Activated CD8-positive, alpha-beta memory T cell treated with anti-CD3 and anti-CD28 coated beads, Interleukin-2, amount 50 U/mL, for 1 hour (primary cell): ENCODE measurements around the gene TELO2.
"Not testable (repeated sequence)": the region's sequence is repeated elsewhere in the genome, so short reads cannot be mapped to it uniquely, and the experiment has no call there.

Experiments
- DNase-seq: peaks from one replicate; pipeline ENCODE4 v3.0.0-alpha.2; 2020; ENCODE audit errors: extremely low read depth

The TELO2 gene

DNA sequence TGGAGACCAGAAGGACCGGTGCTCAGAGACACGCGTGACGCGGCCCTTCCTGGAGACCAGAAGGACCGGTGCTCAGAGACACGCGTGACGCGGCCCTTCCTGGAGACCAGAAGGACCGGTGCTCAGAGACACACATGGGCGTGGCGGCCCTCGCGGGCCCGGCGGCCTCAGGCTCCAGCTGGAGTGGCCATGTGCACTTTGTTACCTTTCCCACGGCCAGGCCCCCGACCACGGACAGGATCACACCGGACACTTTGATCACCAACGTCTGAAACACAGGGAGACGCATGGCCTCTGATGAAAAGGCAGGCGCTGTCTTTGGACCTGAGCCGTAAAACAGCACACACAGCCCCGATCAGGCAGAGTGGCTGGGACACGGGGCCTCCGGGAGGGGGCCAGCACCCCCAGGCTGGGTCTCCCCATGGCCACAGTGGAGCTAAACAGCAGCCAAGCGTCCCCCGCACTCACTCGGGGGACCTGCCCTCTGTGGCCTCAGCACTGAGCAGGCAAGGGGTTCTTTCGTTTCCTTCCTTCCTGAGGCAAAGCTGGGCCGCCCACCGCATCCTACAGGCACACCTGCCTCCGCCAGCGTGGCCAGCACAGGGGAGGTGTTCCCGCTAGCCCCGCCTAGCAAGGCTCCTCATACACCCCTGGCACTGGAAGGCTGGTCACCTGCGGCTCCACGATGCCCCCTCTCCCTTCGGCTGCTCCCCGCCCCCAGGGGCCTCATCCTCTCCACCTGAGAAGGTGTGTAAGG, 35.5 kb upstream of the TELO2 start:
- DNase-seq = no peak

DNA sequence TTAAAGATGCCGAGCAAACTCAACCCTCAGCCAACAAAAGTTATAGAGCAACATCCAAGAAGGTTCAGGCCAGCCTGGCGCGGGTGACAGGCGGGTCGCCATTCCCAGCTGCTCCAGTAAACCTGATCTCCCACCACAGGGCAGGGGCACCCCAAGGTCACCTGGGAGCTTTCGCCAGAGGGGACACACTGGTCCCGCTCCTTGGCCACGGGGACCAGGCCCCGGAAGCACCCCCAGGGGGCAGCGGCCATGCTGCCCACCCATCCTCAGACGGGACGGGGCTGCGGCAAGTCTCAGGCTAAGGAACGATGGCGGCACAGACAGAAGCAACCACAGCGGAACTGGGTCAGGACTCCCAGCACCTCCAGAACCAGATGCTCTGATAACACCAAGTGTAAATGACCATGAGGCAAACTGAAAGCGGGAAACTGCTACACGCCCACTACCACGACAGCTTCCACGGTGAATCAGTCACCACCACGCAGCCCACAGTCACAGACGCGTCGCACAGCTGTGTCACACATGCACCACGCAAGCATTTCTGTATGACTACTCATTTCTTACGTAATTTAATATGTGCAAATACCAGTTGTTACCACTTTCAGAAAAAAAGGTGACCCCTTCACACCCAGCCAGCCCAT, 34.7 kb upstream of the TELO2 start:
- no peak for DNase-seq

- no peak for DNase-seq
Observed at GRCh38 chr16:1458977-1459341, 34.2 kb upstream of the TELO2 start.

DNA sequence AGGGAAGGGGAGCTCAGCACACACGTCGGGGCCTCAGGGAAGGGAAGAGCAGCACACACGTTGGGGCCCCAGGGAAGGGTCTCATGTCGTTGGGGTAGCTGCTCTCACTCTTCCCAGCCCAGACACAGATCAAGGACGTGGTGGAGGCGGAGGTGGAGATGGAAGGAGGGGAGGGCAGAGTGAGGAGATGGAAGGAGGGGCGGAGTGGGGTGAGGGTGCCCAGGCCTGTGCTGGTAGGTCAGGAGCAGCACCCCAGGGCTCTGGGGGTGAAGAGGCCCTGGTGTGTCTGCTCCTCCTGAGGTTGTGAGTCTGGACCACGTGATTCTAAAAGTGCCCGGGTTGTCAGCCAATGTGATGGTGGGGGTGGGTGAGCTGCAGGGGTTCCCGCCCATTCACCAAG, 33.2 kb upstream of the TELO2 start:
- DNase-seq = no peak

GRCh38 chr16:1460602-1461138, 32.5 kb upstream of the TELO2 start:
- no peak for DNase-seq

GRCh38 chr16:1461146-1461545, 32.0 kb upstream of the TELO2 start:
- no peak for DNase-seq

DNA sequence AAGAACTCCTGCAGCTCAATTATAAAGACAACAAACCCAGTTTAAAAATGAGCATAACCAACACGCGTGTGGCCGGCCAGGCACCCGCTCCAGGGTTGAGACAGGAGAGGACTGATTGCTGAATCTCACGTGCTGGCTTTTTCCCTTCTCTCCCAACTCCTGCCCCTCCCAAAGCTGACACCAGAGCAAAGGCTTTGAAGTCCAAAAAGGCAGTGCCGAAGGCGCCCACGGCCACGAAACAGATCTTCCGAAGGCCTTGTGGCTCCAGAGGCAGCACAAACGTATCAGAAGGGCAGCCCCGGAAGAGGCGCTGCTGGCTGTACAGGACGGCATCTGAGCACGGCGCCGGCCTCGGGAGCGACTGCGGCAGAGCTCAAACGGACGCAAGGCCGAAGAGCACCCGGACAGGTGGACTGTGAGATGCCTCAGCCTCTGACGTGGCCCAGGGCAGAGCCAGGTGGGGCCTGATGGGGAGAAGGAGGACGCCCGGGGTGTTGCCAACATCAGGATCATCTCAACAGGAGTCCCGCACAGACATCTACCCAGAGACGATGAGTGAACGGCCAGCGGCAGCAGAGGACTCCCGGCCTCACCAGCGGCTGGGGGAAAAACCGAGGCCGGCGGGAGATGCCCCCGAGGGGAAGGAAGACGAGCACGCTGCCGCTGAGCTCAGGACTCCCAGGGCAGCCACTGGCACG, 28.8 kb upstream of the TELO2 start:
- DNase-seq = no peak

GRCh38 chr16:1464894-1465566, 28.1 kb upstream of the TELO2 start:
- DNase-seq = no peak

GRCh38 chr16:1465567-1465915, 27.6 kb upstream of the TELO2 start:
- DNase-seq = no peak

- DNase-seq = no peak
Observed at GRCh38 chr16:1466054-1466453, 27.1 kb upstream of the TELO2 start.

DNA sequence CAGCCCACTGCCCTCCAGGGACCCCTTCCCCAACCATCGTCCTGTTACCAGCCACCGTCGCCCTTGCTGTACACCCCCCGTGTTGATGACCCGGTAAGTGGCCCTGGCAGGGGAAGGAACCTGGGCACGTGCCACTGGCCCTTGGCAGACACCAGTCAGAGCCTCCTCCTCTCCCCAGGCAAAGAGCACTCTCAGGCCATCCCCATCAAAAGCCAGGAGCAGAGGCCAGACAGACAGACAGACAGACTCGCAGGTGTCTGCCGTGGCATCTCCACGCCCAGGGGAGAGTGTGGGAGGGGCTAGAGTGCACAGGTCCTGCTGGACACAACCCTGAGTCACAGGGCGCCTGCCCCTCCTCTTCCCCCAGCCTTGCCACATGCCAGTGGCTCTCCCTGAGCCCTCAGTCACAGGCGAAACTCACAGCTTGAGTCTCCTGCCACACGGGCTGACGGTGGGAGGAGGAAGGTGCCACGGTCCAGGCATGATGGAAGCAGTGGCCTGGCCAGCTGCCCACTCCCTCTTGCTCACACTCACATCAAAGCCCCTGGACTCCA, 26.1 kb upstream of the TELO2 start:
- DNase-seq = no peak

GRCh38 chr16:1468426-1468810, 24.7 kb upstream of the TELO2 start:
- DNase-seq = no peak

DNA sequence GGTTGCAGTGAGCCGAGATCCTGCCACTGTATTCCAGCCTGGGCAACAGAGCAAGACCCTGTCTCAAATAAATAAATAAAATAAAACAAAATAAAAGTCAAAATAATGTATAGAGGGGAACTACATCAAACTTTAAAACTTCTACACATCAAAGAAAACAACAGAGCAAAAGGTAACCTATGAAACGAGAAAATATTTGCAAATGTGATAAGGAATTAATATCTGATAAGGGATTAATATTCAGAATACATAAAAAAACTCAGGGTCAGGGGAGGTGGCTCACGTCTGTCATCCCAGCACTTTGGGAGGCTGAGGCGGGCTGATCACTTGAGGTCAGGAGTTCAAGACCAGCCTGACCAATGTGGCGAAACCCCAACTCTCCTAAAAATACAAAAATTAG, 24.0 kb upstream of the TELO2 start:
- DNase-seq = not testable (repeated sequence)

GRCh38 chr16:1469693-1470201, 23.4 kb upstream of the TELO2 start:
- no peak for DNase-seq

DNA sequence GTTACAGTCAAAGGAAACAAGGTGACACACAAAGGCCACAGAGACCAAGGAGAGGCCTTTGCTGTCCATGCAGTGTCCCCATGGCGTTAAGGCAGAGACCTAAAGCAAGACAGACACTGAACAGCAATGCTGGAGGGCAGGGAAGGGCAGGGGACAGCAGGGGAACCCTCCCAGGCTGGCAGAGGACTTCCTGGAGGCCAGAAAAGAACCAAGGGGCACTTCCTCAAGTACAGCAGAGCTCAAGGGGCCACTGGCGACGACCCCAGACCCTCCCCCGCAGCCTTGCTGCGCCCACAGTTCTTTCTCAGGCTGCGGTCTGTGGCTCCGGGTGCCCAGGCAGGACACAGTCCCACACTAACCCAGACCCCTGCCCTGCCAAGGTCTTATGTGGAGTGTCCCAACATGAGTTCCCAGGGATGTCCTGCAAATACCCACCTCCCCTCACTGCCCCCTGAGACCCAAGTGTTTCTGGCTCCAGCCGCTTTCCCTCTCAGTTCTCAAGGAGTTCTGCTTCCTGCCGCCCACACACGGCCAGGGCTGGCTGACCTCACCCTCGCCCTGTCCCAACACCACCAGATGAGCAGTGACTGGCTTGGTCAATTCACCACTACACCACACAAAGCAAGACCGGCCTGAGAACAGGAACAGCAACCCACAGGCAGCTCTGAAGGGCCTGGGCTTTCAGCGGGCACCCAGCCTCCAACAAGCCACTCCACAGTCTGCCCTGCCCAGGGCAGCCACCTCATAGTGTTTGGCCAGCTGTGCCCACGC, 22.5 kb upstream of the TELO2 start:
- no peak for DNase-seq

GRCh38 chr16:1471569-1472194, 21.5 kb upstream of the TELO2 start:
- no peak for DNase-seq

DNA sequence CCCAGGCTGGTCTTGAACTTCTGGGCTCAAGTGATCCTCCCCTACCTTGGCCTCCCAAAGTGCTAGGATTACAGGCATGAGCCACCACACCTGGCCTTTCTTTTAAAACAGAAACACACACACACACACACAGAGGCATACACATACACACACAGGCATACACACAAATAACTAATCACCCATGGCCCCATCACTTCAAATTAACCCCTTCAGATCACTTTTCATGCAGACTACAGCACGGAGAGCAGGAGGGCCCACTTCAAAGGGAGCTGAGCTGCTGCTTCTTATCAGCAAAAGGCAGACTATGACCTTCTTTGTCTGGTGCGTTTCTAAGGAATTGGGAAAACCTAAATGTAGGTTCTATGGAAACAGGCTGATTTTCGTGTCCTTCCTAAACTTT, 20.2 kb upstream of the TELO2 start:
- no peak for DNase-seq

DNA sequence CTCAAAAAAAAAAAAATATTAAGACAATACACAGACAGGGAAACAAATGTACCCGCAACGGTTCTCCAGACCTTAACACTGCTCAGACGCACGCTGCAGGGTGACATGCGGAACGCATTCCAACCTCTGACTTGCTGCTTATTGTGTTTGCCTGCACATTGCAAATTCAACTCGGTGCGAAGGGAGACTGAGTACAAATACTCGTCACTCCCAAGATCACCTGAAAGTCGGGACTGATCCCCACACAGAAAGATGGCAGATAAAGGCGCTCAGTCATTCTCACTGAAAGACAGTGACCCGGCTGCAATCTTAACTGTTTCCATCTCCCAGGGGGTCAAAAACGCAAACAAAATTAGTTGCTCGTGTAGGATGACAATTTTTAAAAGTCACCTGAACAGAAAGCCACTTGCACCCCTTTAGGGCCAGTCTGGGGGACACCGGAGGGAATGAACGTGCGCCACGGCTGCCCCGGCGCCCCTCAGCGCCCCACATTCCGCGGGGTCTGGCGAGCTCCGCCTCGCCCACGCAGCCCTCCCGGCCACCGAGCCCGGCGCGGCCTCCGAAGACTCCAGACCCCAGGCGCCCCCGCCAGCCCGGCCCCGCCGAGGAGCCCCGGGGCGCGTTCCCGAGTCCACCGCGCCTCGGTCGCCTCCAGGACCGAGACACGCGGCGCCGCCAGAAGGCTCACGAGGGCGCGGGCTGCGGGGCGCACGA, 18.9 kb upstream of the TELO2 start:
- no peak for DNase-seq

GRCh38 chr16:1474796-1475551, 18.2 kb upstream of the TELO2 start, which contains the start of gene CLCN7:
CLCN7 (minus strand) TSS chr16:1475028; CDS start chr16:1474974, 54 bp downstream.
- peak; percentile 28 for DNase-seq
